Endodermal cell (in vitro differentiated cells): ENCODE measurements around the gene FBXO47. TPM values are rescaled to one million over a fixed set of nuclear protein-coding genes. Genes with fewer than 3 reads are reported as not detected.
A peak's percentile ranks its signal among the peaks of the same experiment; 100 is the strongest.

Experiments
- DNase-seq: peaks from one replicate; pipeline ENCODE4 v3.0.0-alpha.2; 2017
- H3K27ac ChIP-seq: 2 replicates; pipeline ENCODE4 v1.5.1; 2013; ENCODE audit warnings: mild to moderate bottlenecking, low read depth, low read length, moderate library complexity
- H3K27me3 ChIP-seq: 2 replicates; pipeline ENCODE4 v1.6.1; 2013; ENCODE audit warnings: mild to moderate bottlenecking, low read length, moderate library complexity; ENCODE audit not compliant: insufficient read depth, control insufficient read depth, poor library complexity, severe bottlenecking
- H3K36me3 ChIP-seq: 2 replicates; pipeline ENCODE4 v1.7.0; 2013; ENCODE audit warnings: mild to moderate bottlenecking, low read length, moderate library complexity; ENCODE audit not compliant: control insufficient read depth, insufficient read depth
- H3K4me1 ChIP-seq: one replicate; pipeline ENCODE4 v1.7.0; 2013; ENCODE audit warnings: low read length; ENCODE audit not compliant: control insufficient read depth, insufficient read depth
- H3K4me3 ChIP-seq: 2 replicates; pipeline ENCODE4 v1.5.1; 2013; ENCODE audit warnings: mild to moderate bottlenecking, low read length, moderate library complexity
- H3K9ac ChIP-seq: 2 replicates; pipeline ENCODE4 v1.6.1; 2013; ENCODE audit warnings: mild to moderate bottlenecking, low read length, moderate library complexity; ENCODE audit not compliant: poor library complexity, severe bottlenecking; ENCODE audit errors: extremely low read depth
- H3K9me3 ChIP-seq: 2 replicates; pipeline ENCODE4 v1.6.1; 2013; ENCODE audit warnings: mild to moderate bottlenecking, low read length, moderate library complexity; ENCODE audit not compliant: control insufficient read depth
- H3K27ac Mint-ChIP-seq: 2 replicates; pipeline ENCODE4 v1.8.0; 2020; ENCODE audit warnings: mixed read lengths
- H3K27me3 Mint-ChIP-seq: 2 replicates; pipeline ENCODE4 v1.8.0; 2021; ENCODE audit warnings: mild to moderate bottlenecking, mixed read lengths; ENCODE audit not compliant: insufficient read depth
- H3K36me3 Mint-ChIP-seq: 2 replicates; pipeline ENCODE4 v1.8.0; 2020; ENCODE audit warnings: low read depth, mixed read lengths
- H3K4me1 Mint-ChIP-seq: 2 replicates; pipeline ENCODE4 v1.8.0; 2020; ENCODE audit warnings: mixed read lengths
- H3K4me3 Mint-ChIP-seq: 2 replicates; pipeline ENCODE4 v1.8.0; 2020; ENCODE audit warnings: mild to moderate bottlenecking, moderate library complexity, mixed read lengths
- H3K9me3 Mint-ChIP-seq: 2 replicates; pipeline ENCODE4 v1.8.0; 2020; ENCODE audit warnings: mild to moderate bottlenecking, mixed read lengths
- WGBS, 2 experiments: methylation state at CpG; one replicate each; pipeline versions ENCODE4 v1.1.5 to v1.1.7; 2013; ENCODE audit warnings: missing lambda C conversion rate in 2 of 2, mixed read lengths in 1 of 2; ENCODE audit not compliant: insufficient coverage in 1 of 2, insufficient read length in 1 of 2; 5-methylcytosine and 5-hydroxymethylcytosine counted together
- total RNA-seq, 2 donors: library from RNA; stranded (reverse); fragmentation: NEBNext Ultra II Directional in 1 of 2; extraction: Animal tissue kit (Norgen Biotek cat#: 25700) in 1 of 2; gene quantifications; 2 replicates in 1 of 2; 3 replicates in 1 of 2; pipeline ENCODE4 v1.2.1, GENCODE V29; 2021
- TF ChIP-seq, protein P1 (sequence below): fragments of 200-600 bp; sonication (generic); conservative IDR thresholded peaks from 2 replicates; pipeline ENCODE4 v1.5.0; 2021; ENCODE audit warnings: antibody characterized with exemption, mild to moderate bottlenecking

The FBXO47 gene
- total RNA-seq, 2 donors from 2014 or later = not detected

- TF ChIP-seq, protein P1, sequence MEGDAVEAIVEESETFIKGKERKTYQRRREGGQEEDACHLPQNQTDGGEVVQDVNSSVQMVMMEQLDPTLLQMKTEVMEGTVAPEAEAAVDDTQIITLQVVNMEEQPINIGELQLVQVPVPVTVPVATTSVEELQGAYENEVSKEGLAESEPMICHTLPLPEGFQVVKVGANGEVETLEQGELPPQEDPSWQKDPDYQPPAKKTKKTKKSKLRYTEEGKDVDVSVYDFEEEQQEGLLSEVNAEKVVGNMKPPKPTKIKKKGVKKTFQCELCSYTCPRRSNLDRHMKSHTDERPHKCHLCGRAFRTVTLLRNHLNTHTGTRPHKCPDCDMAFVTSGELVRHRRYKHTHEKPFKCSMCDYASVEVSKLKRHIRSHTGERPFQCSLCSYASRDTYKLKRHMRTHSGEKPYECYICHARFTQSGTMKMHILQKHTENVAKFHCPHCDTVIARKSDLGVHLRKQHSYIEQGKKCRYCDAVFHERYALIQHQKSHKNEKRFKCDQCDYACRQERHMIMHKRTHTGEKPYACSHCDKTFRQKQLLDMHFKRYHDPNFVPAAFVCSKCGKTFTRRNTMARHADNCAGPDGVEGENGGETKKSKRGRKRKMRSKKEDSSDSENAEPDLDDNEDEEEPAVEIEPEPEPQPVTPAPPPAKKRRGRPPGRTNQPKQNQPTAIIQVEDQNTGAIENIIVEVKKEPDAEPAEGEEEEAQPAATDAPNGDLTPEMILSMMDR = no peak
- WGBS, 2 experiments = 91 to 92% methylated on average over 5 to 11 of the region's 11 CpGs
- Mint-ChIP-seq H3K36me3 (peaks cover 54% of the 10 kb centered on the region), H3K27me3 (no peaks in the 10 kb centered on the region), H3K27ac (peak overlapping the region; percentile 86), H3K4me3 (no peak overlapping the region), H3K4me1 (peaks cover 19% of the 10 kb centered on the region), H3K9me3 (no peaks in the 10 kb centered on the region)
- DNase-seq = no peak
- Histone ChIP-seq H3K4me1 (peaks cover 1% of the 10 kb centered on the region), H3K9me3 (no peaks in the 10 kb centered on the region), H3K4me3 (no peak overlapping the region), H3K27ac (no peak overlapping the region), H3K9ac (no peak overlapping the region), H3K27me3 (no peaks in the 10 kb centered on the region), H3K36me3 (peaks cover 71% of the 10 kb centered on the region)
These were observed 68.3 kb downstream of the FBXO47 start for GRCh38 chr17:38898812-38899348.

GRCh38 chr17:38898291-38898679 lies 68.9 kb downstream of the FBXO47 start:
- Mint-ChIP-seq H3K27ac (peak overlapping the region; percentile 86), H3K4me1 (peaks cover 22% of the 10 kb centered on the region)

DNA sequence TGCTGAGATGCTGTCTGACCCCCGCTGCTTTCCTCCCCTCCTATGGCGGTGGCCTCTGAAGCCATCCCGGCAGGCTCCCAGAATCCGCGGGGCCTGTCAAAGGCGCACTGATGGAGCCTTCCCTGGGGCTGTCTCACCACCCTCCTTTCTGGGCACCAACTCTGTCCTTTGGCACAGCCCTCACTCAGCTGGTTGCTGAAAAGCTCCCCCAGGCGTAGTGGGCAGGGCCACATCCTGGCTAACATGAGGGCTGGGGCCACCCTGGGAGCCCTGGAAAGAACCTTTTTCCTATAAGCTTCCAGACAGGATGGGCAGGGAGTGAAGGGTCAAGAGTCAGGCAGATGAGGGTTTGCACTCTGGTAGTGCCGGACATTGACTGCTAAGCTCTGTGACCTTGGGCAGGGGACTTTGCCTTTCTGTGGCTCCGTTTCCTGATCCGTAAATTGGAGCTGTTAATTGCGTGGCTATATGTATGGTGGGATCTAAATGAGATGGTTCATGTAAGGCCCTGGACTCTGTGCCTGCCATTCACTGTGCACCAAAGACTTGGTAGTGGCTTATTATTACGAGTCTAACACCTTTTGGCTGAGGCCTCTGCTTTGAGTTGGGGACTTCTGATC lies 69.4 kb downstream of the FBXO47 start:
- Histone ChIP-seq H3K36me3 (peaks cover 71% of the 10 kb centered on the region), H3K4me3 (no peak overlapping the region), H3K9me3 (no peaks in the 10 kb centered on the region), H3K27me3 (no peaks in the 10 kb centered on the region), H3K9ac (no peak overlapping the region), H3K4me1 (peaks cover 4% of the 10 kb centered on the region), H3K27ac (no peak overlapping the region)
- H3K4me1 Mint-ChIP-seq = peaks cover 24% of the 10 kb centered on the region
- WGBS, 2 experiments = 79 to 84% methylated on average over 5 to 12 of the region's 12 CpGs
- H3K27me3 Mint-ChIP-seq = no peaks in the 10 kb centered on the region
- H3K27ac Mint-ChIP-seq = peak overlapping the region; percentile 86
- TF ChIP-seq, protein P1 = no peak
- H3K36me3 Mint-ChIP-seq = peaks cover 46% of the 10 kb centered on the region
- no peak overlapping the region for H3K4me3 Mint-ChIP-seq
- no peaks in the 10 kb centered on the region for H3K9me3 Mint-ChIP-seq
- DNase-seq = no peak

More at GRCh38 chr17:38898291-38898679, 68.9 kb downstream of the FBXO47 start:
- Histone ChIP-seq H3K9ac (no peak overlapping the region), H3K27ac (no peak overlapping the region), H3K9me3 (no peaks in the 10 kb centered on the region), H3K4me3 (no peak overlapping the region), H3K36me3 (peaks cover 71% of the 10 kb centered on the region), H3K4me1 (peaks cover 2% of the 10 kb centered on the region), H3K27me3 (no peaks in the 10 kb centered on the region)
- TF ChIP-seq, protein P1 = no peak
- no peaks in the 10 kb centered on the region for H3K27me3 Mint-ChIP-seq
- no peaks in the 10 kb centered on the region for H3K9me3 Mint-ChIP-seq
- 82 to 83% methylated on average over 6 to 9 of the region's 9 CpGs for WGBS, 2 experiments
- no peak for DNase-seq
- no peak overlapping the region for H3K4me3 Mint-ChIP-seq
- H3K36me3 Mint-ChIP-seq = peaks cover 48% of the 10 kb centered on the region
